Osteocyte (in vitro differentiated cells): Measurements from ENCODE around the gene RNF224. TPM values are rescaled to one million over a fixed set of nuclear protein-coding genes. Genes with fewer than 3 reads are reported as not detected.

Experiments used
- DNase-seq: peaks from one replicate; pipeline ENCODE4 v3.0.0; 2021; ENCODE audit warnings: mixed read lengths; ENCODE audit not compliant: unreplicated experiment; ENCODE audit errors: extremely low spot score
- H3K27ac Mint-ChIP-seq: one replicate; pipeline ENCODE4 v1.8.0; 2021; ENCODE audit warnings: mild to moderate bottlenecking, mixed read lengths; ENCODE audit not compliant: unreplicated experiment
- H3K27me3 Mint-ChIP-seq: one replicate; pipeline ENCODE4 v1.8.0; 2021; ENCODE audit warnings: mixed read lengths; ENCODE audit not compliant: unreplicated experiment
- H3K36me3 Mint-ChIP-seq: one replicate; pipeline ENCODE4 v1.8.0; 2021; ENCODE audit warnings: mixed read lengths; ENCODE audit not compliant: unreplicated experiment
- H3K4me1 Mint-ChIP-seq: one replicate; pipeline ENCODE4 v1.8.0; 2021; ENCODE audit warnings: mixed read lengths; ENCODE audit not compliant: unreplicated experiment
- H3K4me3 Mint-ChIP-seq: one replicate; pipeline ENCODE4 v1.8.0; 2021; ENCODE audit warnings: mild to moderate bottlenecking, moderate library complexity, mixed read lengths; ENCODE audit not compliant: unreplicated experiment
- H3K9me3 Mint-ChIP-seq: one replicate; pipeline ENCODE4 v1.8.0; 2021; ENCODE audit warnings: mixed read lengths; ENCODE audit not compliant: unreplicated experiment
- total RNA-seq: library from RNA; stranded (reverse); gene quantifications from 2 replicates; pipeline ENCODE4 v1.2.1, GENCODE V29; 2021
- TF ChIP-seq, protein P1 (sequence below): fragments of 200-600 bp; sonication (generic); IDR thresholded peaks from 2 replicates; pipeline ENCODE4 v1.5.0; 2021; ENCODE audit warnings: antibody characterized with exemption, mild to moderate bottlenecking, moderate library complexity

The RNF224 gene
- total RNA-seq, 1 donor from 2014 or later, result not detected

DNA sequence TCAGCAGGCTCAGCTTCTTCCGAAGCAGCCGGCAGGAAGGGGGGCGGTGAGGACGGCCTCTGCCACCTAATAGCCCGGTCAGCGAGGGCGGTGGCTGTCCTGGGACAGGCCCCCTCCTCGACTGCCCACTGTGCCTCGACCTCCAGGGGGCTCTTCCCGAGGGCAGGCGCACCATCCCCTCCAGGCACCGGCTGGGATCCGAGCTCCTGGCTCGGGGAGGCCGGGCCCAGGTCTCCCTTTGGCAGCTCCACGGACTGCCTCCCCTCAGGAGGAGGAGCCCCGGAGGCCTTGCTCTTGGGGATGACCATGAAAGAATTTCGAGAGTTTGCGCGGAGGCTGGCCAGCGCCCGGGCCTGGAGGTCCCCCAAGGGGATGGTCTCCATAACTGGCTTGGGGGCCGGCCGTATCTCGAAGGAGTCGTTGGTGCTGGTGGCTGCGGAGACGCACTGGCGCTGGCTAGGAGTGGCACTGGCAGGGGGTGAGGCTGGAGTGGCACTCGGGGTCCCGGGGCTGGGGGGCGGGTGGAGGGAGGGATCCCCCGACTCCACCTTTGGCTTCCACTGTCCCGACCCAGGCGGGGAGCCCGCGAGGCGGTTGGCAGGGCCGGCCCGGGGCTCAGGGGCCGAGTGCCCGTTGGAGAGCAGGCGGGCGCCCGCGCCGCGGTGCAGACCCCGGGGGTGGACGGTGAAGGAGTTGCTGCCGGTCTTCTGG lies 27.7 kb upstream of the RNF224 start:
- peak overlapping the region; percentile 50 for H3K27ac Mint-ChIP-seq

DNA sequence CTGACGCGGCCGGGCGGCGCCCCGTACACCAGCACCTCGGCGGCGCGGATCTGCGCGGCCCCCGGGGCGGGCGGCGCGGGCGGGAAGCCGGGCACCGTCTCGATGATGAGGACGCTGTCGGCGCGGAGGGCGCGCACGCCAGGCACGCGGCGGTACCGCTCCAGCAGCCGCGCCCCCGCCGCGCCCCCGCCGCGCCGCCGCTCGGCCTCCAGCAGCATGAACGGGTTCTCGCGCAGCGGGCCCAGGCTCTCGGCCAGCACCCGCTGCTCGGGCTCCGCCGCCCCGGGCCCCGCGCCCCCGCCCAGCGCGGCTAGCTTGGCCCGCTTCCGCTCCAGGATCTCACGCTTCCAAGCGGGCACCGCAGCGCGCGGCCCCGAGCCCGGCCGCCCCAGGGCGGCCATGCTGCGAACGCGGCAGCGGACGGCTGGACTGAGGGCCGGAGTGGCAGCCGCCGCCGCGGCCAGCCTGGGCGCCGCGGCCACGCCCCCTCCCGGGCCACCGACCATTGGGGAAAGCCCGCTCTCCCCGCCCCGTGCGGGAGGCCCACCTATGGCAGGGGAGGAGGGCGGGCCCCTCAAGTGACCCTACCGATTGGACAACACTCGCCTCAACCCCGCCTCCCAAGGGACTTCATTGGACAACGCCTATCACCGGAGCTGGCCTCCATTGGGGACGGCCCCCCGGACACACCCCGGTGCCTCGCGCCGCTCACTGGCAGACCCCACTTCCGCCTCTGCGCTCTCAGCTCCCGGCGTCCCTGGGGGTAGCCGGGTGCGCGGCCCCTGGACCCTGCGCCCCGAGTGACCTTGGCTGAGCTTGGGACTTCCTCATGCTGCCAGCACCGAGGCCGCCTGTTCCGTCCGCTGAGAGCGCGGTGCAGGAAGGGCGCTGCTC lies 26.7 kb upstream of the RNF224 start, which contains the start of gene TPRN:
Gene TPRN (minus strand): TSS at position 431 of the 894 bp plus-strand sequence. CDS start 30 bp downstream, at position 401.
- no peaks in the 10 kb centered on the region for H3K36me3 Mint-ChIP-seq

More for the DNA sequence above, 27.7 kb upstream of the RNF224 start:
- TF ChIP-seq, protein P1, sequence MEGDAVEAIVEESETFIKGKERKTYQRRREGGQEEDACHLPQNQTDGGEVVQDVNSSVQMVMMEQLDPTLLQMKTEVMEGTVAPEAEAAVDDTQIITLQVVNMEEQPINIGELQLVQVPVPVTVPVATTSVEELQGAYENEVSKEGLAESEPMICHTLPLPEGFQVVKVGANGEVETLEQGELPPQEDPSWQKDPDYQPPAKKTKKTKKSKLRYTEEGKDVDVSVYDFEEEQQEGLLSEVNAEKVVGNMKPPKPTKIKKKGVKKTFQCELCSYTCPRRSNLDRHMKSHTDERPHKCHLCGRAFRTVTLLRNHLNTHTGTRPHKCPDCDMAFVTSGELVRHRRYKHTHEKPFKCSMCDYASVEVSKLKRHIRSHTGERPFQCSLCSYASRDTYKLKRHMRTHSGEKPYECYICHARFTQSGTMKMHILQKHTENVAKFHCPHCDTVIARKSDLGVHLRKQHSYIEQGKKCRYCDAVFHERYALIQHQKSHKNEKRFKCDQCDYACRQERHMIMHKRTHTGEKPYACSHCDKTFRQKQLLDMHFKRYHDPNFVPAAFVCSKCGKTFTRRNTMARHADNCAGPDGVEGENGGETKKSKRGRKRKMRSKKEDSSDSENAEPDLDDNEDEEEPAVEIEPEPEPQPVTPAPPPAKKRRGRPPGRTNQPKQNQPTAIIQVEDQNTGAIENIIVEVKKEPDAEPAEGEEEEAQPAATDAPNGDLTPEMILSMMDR, result no peak
- H3K9me3 Mint-ChIP-seq, result no peaks in the 10 kb centered on the region
- no peaks in the 10 kb centered on the region for H3K36me3 Mint-ChIP-seq
- H3K4me1 Mint-ChIP-seq, result peaks cover 43% of the 10 kb centered on the region
- H3K27me3 Mint-ChIP-seq, result no peaks in the 10 kb centered on the region
- DNase-seq, result no peak
- H3K4me3 Mint-ChIP-seq, result peak overlapping the region; percentile 82

DNA sequence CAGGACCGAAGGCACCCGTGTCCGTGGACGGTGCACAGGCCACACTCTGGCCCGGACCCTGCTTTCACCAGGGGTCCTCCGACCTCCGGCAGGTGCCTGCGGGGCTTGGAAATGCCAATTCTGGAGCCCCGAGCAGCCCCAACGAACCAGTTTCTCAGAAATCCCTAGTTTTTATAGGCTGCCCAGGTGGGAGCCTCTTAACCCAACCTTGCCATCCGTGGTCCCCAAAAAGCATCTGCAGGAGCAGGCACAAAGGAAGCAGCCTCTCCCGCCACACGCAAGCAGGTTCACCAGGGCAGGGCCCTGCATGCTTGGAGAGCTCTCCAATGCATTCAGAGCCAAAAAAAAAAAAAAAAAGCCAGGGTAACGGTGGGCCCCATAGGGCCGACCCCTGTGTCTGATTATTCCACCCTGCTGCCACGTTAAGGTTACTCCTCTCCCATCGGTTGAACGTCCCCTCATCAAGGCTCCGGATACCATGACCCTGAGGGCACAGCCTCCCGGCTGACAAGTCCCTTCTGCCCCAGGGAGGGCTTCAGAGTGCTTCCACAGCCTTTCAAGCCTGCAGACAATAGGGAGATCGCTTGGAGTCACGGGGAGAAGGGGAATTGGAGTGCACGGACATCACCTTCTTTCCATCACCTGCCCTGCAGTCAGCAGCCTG lies 26.0 kb upstream of the RNF224 start:
- no peaks in the 10 kb centered on the region for H3K27me3 Mint-ChIP-seq
- peak overlapping the region; percentile 60 for H3K27ac Mint-ChIP-seq
- no peak for DNase-seq
- H3K36me3 Mint-ChIP-seq, result no peaks in the 10 kb centered on the region
- TF ChIP-seq, protein P1, result no peak
- H3K9me3 Mint-ChIP-seq, result no peaks in the 10 kb centered on the region
- peak overlapping the region; percentile 78 for H3K4me3 Mint-ChIP-seq
- peaks cover 51% of the 10 kb centered on the region for H3K4me1 Mint-ChIP-seq

More for the DNA sequence above, 26.7 kb upstream of the RNF224 start, which contains the start of gene TPRN:
- TF ChIP-seq, protein P1, result no peak
- peaks cover 44% of the 10 kb centered on the region for H3K4me1 Mint-ChIP-seq
- H3K27ac Mint-ChIP-seq, result peak within 1 kb of the TSS; percentile 60
- no peaks in the 10 kb centered on the region for H3K9me3 Mint-ChIP-seq
- peak within 1 kb of the TSS; percentile 82 for H3K4me3 Mint-ChIP-seq
- H3K27me3 Mint-ChIP-seq, result no peaks in the 10 kb centered on the region
- DNase-seq, result peak; percentile 100

DNA sequence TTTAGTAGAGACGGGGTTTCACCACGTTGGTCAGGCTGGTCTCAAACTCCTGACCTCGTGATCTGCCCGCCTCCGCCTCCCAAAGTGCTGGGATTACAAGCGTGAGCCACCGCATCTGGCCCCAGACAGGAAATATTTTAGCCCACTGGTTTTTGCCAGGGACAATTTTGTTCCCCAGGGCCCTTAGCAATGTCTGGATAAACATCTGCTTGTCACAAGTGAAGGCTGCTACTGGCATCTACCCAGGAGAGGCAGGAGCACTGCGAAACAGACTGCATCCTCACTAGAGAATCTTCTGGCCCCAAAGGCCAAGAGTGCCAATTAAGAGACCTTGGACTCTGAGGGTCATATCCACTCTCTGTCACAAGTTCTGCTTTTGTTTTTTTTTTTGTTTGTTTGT lies 24.3 kb upstream of the RNF224 start:
- Mint-ChIP-seq H3K4me1 (peaks cover 63% of the 10 kb centered on the region), H3K27me3 (no peaks in the 10 kb centered on the region), H3K36me3 (peaks cover 6% of the 10 kb centered on the region), H3K9me3 (no peaks in the 10 kb centered on the region), H3K27ac (no peak overlapping the region), H3K4me3 (no peak overlapping the region)
- DNase-seq, result no peak
- TF ChIP-seq, protein P1, result no peak
